MV-4-11 (cell line): ENCODE measurements around the gene ANG.

ENCODE experiments used
- DNase-seq: peaks from one replicate; lab custom pipeline; 2025; lab: John Stamatoyannopoulos, UW

ANG gene

GRCh38 chr14:20676072-20676471 is 12.5 kb upstream of the ANG start:
- DNase-seq = no peak

- peak; percentile 10 for DNase-seq
Measured at GRCh38 chr14:20679907-20680306, 8.7 kb upstream of the ANG start.

- DNase-seq = no peak
Measured at GRCh38 chr14:20680363-20680762, 8.2 kb upstream of the ANG start.

GRCh38 chr14:20680843-20681347 is 7.7 kb upstream of the ANG start:
- DNase-seq = no peak

GRCh38 chr14:20681348-20682126 is 7.0 kb upstream of the ANG start:
- peak; percentile 88 for DNase-seq

GRCh38 chr14:20682127-20682434 is 6.5 kb upstream of the ANG start:
- DNase-seq = no peak

GRCh38 chr14:20682435-20683124 is 6.0 kb upstream of the ANG start:
- DNase-seq = peak; percentile 76

- peak; percentile 91 for DNase-seq
Measured at GRCh38 chr14:20683125-20683890, 5.3 kb upstream of the ANG start.

GRCh38 chr14:20683891-20684661 is 4.5 kb upstream of the ANG start, which contains the start of gene RNASE4:
RNASE4 (plus strand) TSS chr14:20684560; CDS start chr14:20699372, 14,812 bp downstream.
- peak; percentile 84 for DNase-seq

- DNase-seq = peak; percentile 33
Measured at GRCh38 chr14:20684662-20685456, 3.7 kb upstream of the ANG start.

GRCh38 chr14:20686386-20687143 is 2.0 kb upstream of the ANG start:
- no peak for DNase-seq

- DNase-seq = no peak
Measured at GRCh38 chr14:20687362-20688166, 1.0 kb upstream of the ANG start.

GRCh38 chr14:20690848-20691640 is 2.5 kb downstream of the ANG start:
- peak; percentile 60 for DNase-seq

GRCh38 chr14:20692116-20692751 is 3.7 kb downstream of the ANG start:
- DNase-seq = no peak

GRCh38 chr14:20696764-20697163 is 8.2 kb downstream of the ANG start:
- DNase-seq = no peak

- peak; percentile 64 for DNase-seq
Measured at GRCh38 chr14:20697273-20698017, 8.9 kb downstream of the ANG start.

GRCh38 chr14:20698018-20698329 is 9.4 kb downstream of the ANG start:
- no peak for DNase-seq

- no peak for DNase-seq
Measured at GRCh38 chr14:20698934-20699333, 10.4 kb downstream of the ANG start.
